GM12873 (cell line): ENCODE data around the gene MAP2K3.

Experiments used
- CTCF ChIP-seq: IDR thresholded peaks from 2 replicates; pipeline ENCODE4 v1.5.1; 2012; ENCODE audit warnings: low read depth, mild to moderate bottlenecking, moderate library complexity, low read length, control low read depth; ENCODE audit not compliant: insufficient read depth; ENCODE audit errors: missing control alignments

The MAP2K3 gene

GRCh38 chr17:21284319-21285163 lies at the start of gene MAP2K3:
TSS of gene MAP2K3 (plus strand) at chr17:21284711. CDS start at chr17:21284921, 210 bp downstream.
- TF ChIP-seq CTCF, result no peak

- no peak for TF ChIP-seq CTCF
Observed at GRCh38 chr17:21235921-21236320, 48.6 kb upstream of the MAP2K3 start.

GRCh38 chr17:21239680-21240368 lies 44.7 kb upstream of the MAP2K3 start:
- peak; percentile 55 for TF ChIP-seq CTCF

- no peak for TF ChIP-seq CTCF
Observed at GRCh38 chr17:21240369-21241055, 44.0 kb upstream of the MAP2K3 start.

- no peak for TF ChIP-seq CTCF
Observed at GRCh38 chr17:21241564-21241963, 42.9 kb upstream of the MAP2K3 start.

GRCh38 chr17:21242026-21242697 lies 42.3 kb upstream of the MAP2K3 start:
- TF ChIP-seq CTCF, result no peak
